DMS53 (cell line): ENCODE measurements around the gene TADA1.
A peak's percentile ranks its signal among the peaks of the same experiment; 100 is the strongest.

ENCODE experiments used
- DNase-seq: peaks from one replicate; lab custom pipeline; 2025; lab: John Stamatoyannopoulos, UW

The TADA1 gene

DNA sequence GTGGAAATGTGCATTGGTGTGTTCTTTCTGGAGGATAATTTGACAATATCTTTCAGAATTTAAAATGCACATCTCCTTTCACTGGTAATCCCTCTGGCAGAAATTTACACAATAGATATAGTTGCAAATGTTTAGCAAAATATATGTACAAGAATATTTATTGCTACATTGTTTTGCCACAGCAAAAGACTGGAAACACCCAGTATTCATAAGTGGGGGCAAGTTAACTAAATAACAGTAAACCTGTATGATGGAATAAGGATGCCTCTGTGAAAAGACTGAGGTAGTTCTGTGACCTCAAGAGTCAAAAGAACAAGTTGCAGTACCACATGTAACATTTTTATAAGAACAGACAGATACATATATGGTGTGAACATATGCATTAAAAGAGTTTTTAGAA, 13.7 kb upstream of the TADA1 start:
- no peak for DNase-seq

DNA sequence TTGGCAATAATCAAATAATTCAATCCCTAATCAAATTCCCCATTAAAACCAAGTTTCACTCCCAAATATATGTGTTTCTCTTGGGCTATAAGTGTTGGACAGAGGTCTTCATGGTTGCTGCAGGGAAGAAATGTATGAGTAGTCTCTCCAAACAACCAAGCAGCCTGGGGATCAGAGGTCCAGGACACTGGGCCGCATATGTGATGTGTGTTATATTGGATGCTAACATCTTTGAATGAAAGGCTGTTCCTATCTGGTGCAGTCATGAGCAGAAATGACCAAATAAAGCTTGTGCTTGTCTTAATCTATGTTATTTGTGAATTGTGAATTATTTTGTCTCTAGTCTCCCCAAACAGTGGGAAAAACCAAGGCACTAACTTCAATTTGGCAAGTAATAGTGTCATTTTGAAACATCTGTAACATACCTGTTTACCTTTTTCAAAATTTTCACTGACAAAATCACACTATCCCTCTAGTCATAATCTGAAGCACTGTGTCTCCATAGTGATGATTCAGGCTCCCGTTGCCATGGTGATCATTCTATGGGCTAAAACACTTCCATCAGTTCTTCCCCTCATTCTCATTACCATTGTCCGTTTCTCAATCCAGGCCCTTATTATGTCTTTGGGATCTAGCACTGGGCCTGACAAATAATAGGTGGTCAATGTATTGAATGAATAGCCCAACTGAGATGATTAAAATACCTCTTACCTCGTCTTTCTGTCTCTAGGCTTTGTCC, 12.5 kb upstream of the TADA1 start:
- DNase-seq = peak; percentile 37

DNA sequence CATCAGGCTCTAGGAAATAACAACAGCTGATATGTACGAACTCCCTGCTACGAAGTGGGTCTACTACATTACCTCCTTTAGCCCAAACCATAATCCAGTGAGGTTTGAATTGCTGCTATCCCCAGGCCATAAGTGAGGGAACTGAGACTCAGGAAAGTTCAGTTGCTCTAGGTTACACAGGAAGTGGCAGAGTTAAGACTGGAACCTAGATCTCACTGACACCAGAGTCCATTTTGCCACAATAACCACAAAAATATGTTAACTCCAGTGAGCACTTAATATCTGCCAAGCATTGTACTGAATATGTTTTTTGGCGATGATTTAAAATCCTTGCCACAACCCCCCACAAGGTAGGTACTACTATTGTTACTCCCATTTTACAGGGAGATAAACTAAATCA, 8.9 kb upstream of the TADA1 start:
- DNase-seq = no peak

DNA sequence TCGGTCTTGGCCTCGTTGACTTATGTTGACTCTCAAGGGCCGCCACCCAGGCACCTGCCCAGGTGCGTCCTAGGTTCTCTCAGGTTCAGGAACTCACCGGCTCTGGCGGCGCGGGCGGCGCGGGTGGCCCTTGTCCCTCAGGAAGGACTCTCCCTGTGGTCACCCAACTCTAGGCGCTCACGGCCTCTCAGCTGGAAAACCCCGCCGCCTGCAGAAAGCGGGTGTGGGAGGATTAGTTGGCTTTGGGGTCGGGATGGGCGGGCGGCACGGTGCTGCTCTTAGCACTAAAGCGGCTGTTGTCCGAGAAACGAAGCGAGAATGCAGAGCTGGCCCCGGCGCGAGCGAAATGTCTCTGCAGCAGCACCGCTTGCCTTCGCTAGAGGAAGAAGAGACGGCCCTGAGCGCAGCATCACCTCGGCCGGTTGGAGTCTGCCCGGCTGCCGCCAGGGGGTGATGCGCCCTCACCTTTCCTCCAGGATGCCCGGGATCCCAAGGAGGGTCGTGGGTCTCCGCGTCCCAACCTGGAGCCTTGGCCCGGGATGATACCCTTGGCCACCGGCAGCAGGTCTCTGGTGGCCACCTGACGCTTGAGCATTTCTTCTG, 8.1 kb upstream of the TADA1 start:
- DNase-seq = peak; percentile 87

DNA sequence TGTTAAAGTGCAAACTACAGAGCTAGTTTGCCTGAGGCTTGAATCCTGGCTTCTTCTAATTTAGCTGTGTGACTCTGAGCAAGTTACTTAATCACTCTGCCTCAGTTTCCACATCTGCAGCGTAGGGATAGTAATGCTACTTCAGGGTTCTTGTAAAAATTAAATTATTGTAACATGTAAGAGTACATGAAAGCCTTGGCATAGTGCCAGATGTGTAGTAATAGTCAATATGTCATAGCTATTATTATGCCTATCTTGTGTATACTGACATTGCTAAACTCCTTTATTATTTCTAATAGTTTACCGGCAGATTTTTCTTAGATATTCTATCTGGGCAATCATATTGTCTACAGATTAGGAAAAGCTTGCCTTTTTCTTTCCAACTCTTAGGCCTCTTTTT, 6.8 kb upstream of the TADA1 start:
- no peak for DNase-seq

DNA sequence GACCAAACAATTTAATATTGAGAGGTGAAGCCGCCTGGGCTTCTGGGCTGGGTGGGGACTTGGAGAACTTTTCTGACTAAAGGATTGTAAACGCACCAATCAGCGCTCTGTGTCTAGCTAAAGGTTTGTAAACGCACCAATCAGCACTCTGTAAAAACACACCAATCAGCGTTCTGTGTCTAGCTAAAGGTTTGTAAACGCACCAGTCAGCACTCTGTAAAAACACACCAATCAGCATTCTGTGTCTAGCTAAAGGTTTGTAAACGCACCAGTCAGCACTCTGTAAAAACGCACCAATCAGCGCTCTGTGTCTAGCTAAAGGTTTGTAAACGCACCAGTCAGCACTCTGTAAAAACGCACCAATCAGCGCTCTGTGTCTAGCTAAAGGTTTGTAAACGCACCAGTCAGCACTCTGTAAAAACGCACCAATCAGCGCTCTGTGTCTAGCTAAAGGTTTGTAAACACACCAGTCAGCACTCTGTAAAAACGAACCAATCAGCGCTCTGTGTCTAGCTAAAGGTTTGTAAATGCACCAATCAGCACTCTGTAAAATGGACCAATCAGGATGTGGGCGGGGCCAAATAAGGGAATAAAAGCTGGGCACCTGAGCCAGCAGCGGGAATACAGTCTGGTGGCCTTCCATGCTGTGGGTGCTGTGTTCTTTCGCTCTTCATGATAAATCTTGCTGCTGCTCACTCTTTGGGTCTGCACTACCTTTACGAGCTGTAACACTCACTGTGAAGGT, 2.3 kb upstream of the TADA1 start:
- DNase-seq = peak; percentile 24

DNA sequence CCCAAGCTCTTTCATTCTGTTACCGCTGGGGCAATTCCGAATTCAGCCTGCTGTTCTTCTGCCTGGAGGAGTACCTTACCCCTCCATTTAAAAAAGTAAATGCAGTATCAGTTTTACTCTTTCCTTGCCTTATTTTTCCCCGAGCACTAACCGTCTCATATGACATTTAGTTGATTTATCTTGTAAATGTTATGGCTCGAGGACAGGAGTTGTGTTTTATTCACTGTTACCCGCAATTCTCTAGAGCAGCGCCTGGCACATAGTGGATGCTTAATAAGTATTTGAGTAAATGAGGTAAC, 425 bp upstream of the TADA1 start:
- DNase-seq = no peak

DNA sequence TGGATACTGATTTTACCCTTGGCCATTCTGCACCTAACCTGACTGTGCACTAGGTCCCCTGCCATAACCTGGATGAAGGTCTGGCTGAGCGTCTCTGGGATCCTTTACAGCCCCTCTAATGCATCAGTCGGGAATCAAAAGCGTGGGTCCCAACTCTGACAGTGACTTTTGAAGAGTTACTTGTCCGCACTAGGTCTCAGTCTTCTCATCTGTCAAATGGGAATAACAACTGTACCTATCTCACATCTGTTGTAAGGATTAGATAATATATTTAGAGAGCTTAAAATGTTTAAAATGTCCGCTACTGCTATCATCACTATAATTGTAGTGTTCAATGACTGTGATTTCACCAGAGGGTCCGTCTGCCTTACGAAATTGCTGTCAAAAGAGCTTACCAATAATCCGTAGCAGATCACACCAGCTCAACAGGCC, 746 bp downstream of the TADA1 start:
- DNase-seq = no peak

DNA sequence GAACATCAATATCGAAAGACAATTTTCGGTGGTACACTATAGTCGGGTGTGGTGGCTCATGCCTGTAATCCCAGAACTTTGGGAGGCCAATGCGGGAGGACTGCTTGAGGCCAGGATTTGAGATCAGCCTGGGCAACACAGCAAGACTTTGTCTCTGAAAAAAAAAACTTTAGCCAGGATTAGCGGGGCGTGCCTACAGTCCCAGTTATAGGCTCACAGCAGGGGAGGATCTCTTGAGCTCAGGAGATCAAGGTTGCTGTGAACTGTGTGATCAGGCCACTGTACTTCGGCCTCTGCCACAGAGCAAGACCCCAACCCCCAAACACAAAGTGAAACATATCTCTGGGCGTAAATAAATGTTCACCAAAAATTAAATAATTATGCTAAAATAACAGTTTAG, 1.6 kb downstream of the TADA1 start:
- DNase-seq = no peak

DNA sequence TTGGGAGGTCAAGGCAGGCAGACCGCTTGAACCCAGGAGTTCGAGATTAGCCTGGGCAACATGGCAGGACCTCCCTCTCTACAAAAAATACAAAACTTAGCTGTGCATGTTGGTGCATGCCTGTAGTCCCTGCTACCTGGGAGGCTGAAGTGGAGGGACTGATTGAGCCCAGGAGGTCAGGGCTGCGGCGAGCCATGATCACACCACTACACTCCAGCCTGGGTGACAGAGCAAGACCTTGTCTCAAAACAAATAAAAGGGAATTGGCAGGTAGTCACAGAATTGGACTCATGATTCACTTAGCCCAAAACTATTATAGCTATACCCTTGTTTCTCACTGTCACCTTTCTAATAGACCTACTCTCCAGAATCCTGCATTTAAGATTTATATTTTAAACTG, 5.5 kb downstream of the TADA1 start:
- DNase-seq = no peak

DNA sequence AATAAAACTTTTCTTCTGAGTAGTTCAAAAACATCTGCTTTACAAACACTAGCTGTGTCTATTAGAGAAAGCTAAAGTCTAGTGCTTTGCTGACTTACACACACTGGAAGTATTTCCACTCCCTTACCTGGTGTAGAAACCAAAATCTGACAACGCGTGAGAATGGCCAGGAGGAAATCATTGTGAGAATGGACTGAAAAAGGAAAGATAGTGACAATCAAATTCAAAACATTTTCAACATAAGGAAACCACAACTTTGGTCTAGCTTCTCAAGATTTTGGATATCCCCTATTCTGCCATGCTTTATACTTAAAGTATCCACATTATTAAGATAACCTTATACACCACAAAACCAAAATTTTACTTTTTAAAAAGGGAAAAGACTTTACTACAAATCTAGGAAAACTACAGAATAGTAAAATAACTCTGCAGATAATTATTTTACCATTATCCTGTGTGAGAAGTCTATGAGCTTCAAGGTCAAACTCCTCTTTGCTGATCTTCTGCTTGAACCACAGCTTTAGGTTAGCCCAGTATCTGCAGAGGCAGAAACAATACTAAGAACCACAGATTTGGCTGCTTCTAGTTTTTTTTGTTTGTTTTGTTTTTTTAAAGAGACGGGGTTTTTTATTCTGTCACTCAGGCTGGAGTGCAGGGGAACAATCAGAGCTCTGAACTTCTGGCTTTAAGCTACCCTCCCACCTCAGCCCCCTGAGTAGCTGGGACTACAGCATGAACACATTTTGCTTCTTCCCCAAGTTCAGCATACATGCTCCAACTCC, 6.6 kb downstream of the TADA1 start:
- DNase-seq = no peak

DNA sequence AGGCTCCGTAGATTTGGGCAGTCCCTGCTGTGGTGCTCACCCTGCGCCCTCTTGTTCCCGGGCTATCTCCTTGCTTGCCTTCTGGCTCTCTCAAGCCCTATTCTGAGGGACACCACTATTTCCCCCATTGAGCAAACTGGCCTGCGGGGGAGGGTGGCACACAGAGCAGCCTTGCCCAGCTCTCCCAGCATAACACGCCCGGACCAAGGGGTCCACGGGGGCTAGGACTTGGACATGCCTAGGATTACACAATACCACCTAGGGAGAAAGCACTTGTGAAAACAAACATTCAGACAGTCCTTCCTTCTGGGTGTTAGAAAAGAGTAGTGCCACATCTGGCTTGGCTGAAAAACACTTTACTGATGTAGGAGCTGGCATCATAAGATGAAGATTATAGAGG, 7.4 kb downstream of the TADA1 start:
- no peak for DNase-seq

DNA sequence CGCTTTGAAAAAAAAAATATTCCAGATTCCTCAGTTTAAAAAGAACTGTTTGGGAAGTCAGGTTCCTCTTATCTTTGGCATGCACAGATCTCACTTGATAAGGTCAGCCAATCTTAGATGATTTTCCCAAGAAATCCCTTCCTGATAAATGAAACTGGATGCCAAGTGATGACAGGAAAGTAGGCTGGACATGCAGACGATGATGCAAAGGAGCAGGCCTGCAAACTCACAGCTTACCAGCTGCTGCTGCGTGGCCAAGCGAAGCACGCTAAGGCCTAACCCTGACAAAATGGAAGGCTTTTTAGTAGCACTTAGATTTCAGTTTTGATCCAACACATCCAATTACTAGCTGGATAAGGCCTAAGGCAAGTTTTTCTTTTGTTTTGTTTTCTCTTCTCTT, 10.1 kb downstream of the TADA1 start:
- DNase-seq = no peak

DNA sequence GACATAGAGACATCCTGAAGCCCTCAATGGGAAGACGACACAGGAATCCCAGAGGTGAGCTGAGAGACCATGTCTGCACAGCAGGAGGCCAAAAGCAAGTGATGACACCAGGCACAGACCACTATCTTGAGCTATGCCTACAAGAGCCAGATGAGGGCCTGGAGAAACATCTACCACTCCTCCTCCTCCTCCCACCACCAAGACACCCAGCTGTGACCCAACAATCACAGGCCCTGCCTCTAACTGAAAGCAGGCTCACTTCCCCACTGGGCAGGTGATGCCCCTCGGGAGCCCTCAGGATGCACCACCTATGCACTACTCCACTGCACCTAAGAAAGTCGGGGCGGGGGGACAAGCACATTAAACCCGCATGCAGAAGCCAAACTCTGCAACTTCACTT, 16.5 kb downstream of the TADA1 start:
- no peak for DNase-seq

DNA sequence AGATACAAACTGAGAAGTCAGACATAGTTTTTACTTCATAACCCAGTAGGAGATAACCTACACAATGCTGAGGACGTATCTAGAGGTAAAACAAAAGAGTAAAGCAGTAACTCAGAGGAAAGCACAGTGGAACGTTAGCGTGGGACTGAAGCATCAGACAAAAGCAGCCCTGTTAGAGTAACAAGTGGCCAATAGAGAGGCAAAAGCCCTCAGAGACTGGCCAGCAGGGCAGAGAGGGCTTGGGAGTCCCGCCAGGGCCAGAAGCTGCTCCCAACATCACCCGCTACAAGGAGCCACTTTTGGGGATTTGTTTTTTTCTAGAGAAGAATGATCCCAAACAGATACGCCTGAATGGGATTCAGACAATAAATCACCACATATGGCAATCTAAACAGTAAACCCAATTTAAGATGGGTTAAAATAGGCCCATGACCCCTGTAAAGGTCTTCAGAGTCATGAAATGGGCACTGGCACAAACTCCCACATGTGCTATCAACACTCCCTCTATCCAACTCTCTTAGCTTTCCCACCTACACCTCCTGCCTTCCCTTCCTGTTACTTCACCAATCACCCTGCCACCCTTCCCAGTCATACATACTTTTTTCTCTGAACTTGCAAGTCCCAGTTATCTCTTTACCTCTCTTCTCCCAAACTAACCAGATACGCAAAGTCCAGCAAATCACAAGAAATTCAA, 17.2 kb downstream of the TADA1 start:
- no peak for DNase-seq

DNA sequence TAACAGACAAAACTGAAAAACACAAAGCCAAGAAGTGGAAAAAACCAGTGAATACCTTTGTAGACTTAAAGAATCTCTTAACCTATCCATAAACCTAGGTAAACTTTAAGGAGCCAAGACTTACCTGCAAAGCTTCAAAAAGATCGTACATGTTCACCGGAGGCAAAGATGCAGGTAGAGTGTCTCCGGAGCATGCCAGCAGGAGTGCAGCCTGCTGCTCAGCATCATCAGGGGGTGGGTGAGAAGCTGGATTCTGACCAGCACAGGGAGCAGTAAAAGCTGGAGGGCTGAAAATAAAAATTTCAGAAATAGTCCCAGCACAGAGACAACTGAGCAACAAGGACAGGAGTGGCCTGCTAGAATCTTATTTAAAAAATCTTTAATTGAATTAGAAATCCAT, 18.1 kb downstream of the TADA1 start:
- DNase-seq = no peak

DNA sequence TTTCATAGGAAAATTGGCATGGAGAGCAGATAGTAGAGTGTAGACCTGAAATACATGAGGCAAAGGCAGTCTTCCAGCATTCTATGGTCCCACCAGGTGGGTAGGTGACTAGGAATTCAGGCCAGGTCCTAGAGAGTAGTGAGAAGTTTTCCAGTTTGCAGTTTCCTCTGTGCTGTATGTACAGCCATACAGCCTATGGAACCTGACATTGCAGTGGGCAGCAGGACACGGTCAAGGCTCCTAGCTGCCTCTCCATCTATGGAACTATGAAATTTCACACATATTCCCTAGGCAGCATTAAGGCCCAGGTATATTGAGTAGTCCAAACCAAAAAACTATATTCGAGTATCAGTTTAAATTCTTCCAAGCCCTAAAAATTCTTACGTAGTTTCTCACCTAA, 20.5 kb downstream of the TADA1 start:
- no peak for DNase-seq

DNA sequence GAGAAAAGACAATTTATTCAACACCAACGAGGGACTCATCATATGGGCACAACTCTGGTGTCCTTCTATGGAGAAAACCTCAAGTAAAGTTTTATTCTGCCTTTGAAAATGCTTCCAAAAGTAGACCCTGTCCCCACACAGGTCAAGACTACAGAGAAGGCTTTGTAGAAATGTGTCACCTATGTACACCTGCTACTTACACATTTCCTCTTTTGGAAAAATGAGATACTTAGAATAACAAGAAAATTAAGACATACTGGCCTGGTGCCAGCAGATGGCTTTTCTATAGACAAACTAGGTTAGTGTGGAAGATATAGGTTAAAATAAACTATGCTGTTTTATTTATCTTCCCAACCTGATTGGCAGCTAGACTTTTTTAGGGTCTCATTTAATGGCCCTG, 23.1 kb downstream of the TADA1 start:
- no peak for DNase-seq

DNA sequence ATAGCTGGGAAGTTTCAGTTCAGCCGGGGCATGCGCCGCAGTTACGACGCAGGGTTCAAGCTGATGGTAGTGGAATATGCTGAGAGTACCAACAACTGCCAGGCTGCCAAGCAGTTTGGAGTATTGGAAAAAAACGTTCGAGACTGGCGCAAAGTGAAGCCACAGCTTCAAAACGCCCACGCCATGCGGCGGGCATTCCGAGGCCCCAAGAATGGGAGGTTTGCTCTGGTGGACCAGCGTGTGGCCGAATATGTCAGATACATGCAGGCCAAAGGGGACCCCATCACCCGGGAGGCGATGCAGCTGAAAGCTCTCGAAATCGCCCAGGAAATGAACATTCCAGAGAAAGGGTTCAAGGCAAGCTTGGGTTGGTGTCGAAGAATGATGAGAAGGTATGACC, 26.9 kb downstream of the TADA1 start:
- no peak for DNase-seq

DNA sequence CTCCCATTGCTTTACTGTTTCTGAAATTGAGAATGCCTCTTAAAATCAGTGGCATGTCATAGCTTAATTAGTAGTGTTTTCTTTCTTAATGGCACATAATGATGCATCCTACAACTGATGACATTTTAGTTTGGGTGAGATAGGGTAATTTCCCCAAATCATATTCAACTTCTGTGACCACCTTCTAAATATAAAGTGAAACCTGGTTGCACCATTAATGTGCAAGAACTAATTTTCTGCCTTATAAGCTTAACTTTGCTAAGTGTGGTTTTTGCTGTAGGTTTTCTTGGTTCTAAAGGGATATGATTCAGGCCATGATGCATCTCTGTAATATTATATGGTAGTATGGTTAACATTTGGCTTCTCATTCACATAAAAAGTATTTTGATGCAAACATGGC, 27.9 kb downstream of the TADA1 start:
- DNase-seq = no peak

DNA sequence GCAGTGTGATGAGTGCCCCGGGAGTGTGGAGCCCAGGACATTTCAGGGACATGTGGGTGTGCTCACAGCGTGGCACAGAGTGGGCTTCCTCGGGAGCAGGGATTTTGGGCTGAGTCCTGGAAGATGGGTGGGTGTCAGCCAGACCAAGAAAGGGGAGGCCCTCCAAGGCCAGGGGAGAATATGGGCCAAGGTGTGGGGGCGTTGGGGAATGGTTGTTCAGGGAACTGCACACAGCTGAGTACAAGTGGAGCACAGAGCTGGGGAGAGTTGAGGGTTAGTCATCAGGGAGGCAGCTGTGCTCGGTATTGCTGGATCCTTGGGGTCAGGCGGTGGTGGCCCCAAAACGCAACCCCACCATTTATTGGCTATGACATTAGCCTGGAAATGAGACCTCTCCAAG, 31.3 kb downstream of the TADA1 start:
- no peak for DNase-seq
